Sigmoid colon (tissue), 7 donors: Measurements from ENCODE around the gene MTA1. TPM values are rescaled to one million over a fixed set of nuclear protein-coding genes. Genes with fewer than 3 reads are reported as not detected.
A peak's percentile ranks its signal among the peaks of the same experiment; 100 is the strongest.

Source experiments
- DNase-seq: peaks from one replicate; pipeline ENCODE4 v3.0.0-alpha.2; 2019
- H3K27ac ChIP-seq, 4 donors: fragments of 200-600 bp; sonication (generic); one replicate each; pipeline ENCODE4 v1.5.1; 2016 to 2019; ENCODE audit warnings: mild to moderate bottlenecking in 1 of 4
- H3K27me3 ChIP-seq, 3 donors: fragments of 200-600 bp; sonication (generic); one replicate each; pipeline ENCODE4 v1.5.1; 2019; ENCODE audit warnings: mild to moderate bottlenecking in 1 of 3
- H3K36me3 ChIP-seq, 4 donors: fragments of 200-600 bp; sonication (generic); one replicate each; pipeline ENCODE4 v1.5.1; 2016 to 2019
- H3K4me1 ChIP-seq, 4 donors: fragments of 200-600 bp; sonication (generic); one replicate each; pipeline ENCODE4 v1.5.1; 2017 to 2019
- H3K4me3 ChIP-seq, 4 donors: fragments of 200-600 bp; sonication (generic); one replicate each; pipeline ENCODE4 v1.5.1; 2017 to 2019; ENCODE audit warnings: mild to moderate bottlenecking in 2 of 4, moderate library complexity in 1 of 4
- H3K9me3 ChIP-seq, 4 donors: fragments of 200-600 bp in 3 of 4; sonication (generic) in 3 of 4; one replicate each; pipeline versions ENCODE4 v1.5.1 to v1.6.1; 2013 to 2019
- CTCF ChIP-seq, 4 experiments: fragments of 450-650 bp in 3 of 4; fragments of 200-600 bp in 1 of 4; IDR thresholded peaks; one replicate each; pipeline ENCODE4 v1.5.1; 2016 to 2019; ENCODE audit warnings: antibody characterized with exemption in 4 of 4, mild to moderate bottlenecking in 3 of 4, moderate library complexity in 2 of 4
- EP300 ChIP-seq, 4 donors: sonication (generic); formaldehyde crosslinking; IDR thresholded peaks; one replicate each; pipeline ENCODE4 v1.6.1; 2017; ENCODE audit warnings: antibody characterized with exemption in 4 of 4
- POLR2A ChIP-seq, 2 donors: fragments of 450-650 bp; IDR thresholded peaks; one replicate each; pipeline ENCODE4 v1.6.1; 2016; ENCODE audit warnings: antibody characterized with exemption in 2 of 2, mild to moderate bottlenecking in 2 of 2, moderate library complexity in 2 of 2
- POLR2AphosphoS5 ChIP-seq, 4 donors: sonication (generic); formaldehyde crosslinking; IDR thresholded peaks; one replicate each; pipeline ENCODE4 v1.6.1; 2017; ENCODE audit warnings: antibody characterized with exemption in 4 of 4
- WGBS, 2 donors: extraction: QIAGEN DNeasy Blood & Tissue Kit; methylation state at CpG; one replicate each; pipeline ENCODE4 v1.1.7; 2013; 5-methylcytosine and 5-hydroxymethylcytosine counted together
- intact Hi-C: fragments of 100-400 bp; cut with DNase I; formaldehyde crosslinking; loops from one replicate; pipeline ENCODE4 v1.15.1; 2023
- polyA plus RNA-seq, 3 donors: library from polyadenylated mRNA; stranded (reverse); fragments of 200-250 nt; gene quantifications; one replicate each; pipeline ENCODE4 v1.2.3, GENCODE V29; 2013
- total RNA-seq, 4 donors: library from RNA; depleted of rRNA; stranded (reverse); fragments of >200 nt; gene quantifications; one replicate each; pipeline ENCODE4 v1.1.0, GENCODE V29; 2016
- donor health status: healthy with polysubstance abuse.
- donor health status: Bipolar disorder and iron deficiency.
- donor health status: healthy.

Gene MTA1
- total and polyA plus RNA-seq, 7 donors: 14.3 to 92.8 (median 44.7) TPM

GRCh38 chr14:105421723-105422615 lies 2.3 kb downstream of the MTA1 start:
- intact Hi-C loops: no loop called here
- whole genome bisulfite sequencing, 2 donors: 60 to 82% methylated on average over 32 of the region's 32 CpGs
- Histone ChIP-seq H3K27me3 (no peaks in the 10 kb centered on the region), H3K27ac (peak overlapping the region; percentile 71 to 84 (median 81)), H3K4me3 (peak overlapping the region in 2 of 4 donors; percentile 73 to 84), H3K9me3 (no peaks in the 10 kb centered on the region), H3K36me3 (peaks cover 0 to 9% (median 0%) of the 10 kb centered on the region in 4 donors), H3K4me1 (peaks cover 0 to 40% (median 35%) of the 10 kb centered on the region in 4 donors)
- TF ChIP-seq EP300 (IDR thresholded peaks at IDR 0.05) (no peak), POLR2A (IDR thresholded peaks at IDR 0.05) (no peak), POLR2AphosphoS5 (IDR thresholded peaks at IDR 0.05) (no peak), CTCF (IDR thresholded peaks at IDR 0.05) (no peak)
- no peak for DNase-seq

- H3K27ac ChIP-seq: peak overlapping the region in 2 of 4 donors; percentile 50 to 79
- no peak for DNase-seq
- peaks cover 0 to 40% (median 35%) of the 10 kb centered on the region in 4 donors for H3K4me1 ChIP-seq
- no peaks in the 10 kb centered on the region for H3K27me3 ChIP-seq
- no peaks in the 10 kb centered on the region for H3K9me3 ChIP-seq
- 83% methylated on average over 21 of the region's 21 CpGs for WGBS, 2 donors
- no peak overlapping the region for H3K4me3 ChIP-seq
- intact Hi-C loops: no loop called here
- TF ChIP-seq EP300 (IDR thresholded peaks at IDR 0.05): no peak
- no peak for TF ChIP-seq CTCF (IDR thresholded peaks at IDR 0.05)
- TF ChIP-seq POLR2AphosphoS5 (IDR thresholded peaks at IDR 0.05): no peak
- TF ChIP-seq POLR2A (IDR thresholded peaks at IDR 0.05): no peak
- peaks cover 0 to 14% (median 0%) of the 10 kb centered on the region in 4 donors for H3K36me3 ChIP-seq
These were observed 3.3 kb downstream of the MTA1 start for GRCh38 chr14:105422695-105423487.

- Histone ChIP-seq H3K4me1 (peaks cover 0 to 36% (median 32%) of the 10 kb centered on the region in 4 donors), H3K27ac (no peak overlapping the region), H3K27me3 (no peaks in the 10 kb centered on the region), H3K4me3 (no peak overlapping the region), H3K36me3 (peaks cover 0 to 14% (median 0%) of the 10 kb centered on the region in 4 donors), H3K9me3 (no peaks in the 10 kb centered on the region)
- no peak for DNase-seq
- WGBS, 2 donors: 95 to 96% methylated on average over 21 of the region's 21 CpGs
- intact Hi-C loops: no loop called here
- no peak for TF ChIP-seq POLR2AphosphoS5 (IDR thresholded peaks at IDR 0.05)
These were observed 4.0 kb downstream of the MTA1 start for GRCh38 chr14:105423488-105424195.

DNA sequence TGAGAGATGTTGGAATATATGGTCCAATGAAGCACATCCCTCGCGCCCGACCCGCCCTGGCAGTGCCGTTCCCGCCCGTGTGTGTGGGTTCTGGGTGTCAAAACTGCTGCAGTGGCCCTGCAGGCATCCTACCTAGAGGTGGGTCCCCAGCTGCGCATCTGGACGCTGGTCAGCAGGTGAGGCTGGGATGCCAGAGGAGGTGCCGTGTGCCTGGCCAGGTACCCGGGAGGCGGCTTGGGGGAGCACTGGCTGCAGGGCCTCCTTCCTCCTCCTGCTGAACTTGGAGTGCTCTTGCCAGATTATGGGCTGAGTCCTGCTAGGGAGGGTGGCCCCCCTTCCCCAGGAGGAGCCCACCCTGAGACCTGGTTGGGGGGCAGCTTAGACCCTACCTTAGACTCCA lies 5.2 kb downstream of the MTA1 start:
- Histone ChIP-seq H3K27me3 (no peaks in the 10 kb centered on the region), H3K9me3 (no peaks in the 10 kb centered on the region), H3K4me3 (no peak overlapping the region), H3K4me1 (peaks cover 0 to 27% (median 24%) of the 10 kb centered on the region in 4 donors), H3K27ac (no peak overlapping the region), H3K36me3 (peaks cover 0 to 14% (median 0%) of the 10 kb centered on the region in 4 donors)
- whole genome bisulfite sequencing, 2 donors: 95 to 97% methylated on average over 12 of the region's 12 CpGs
- TF ChIP-seq POLR2AphosphoS5 (IDR thresholded peaks at IDR 0.05): no peak
- no peak for TF ChIP-seq POLR2A (IDR thresholded peaks at IDR 0.05)
- TF ChIP-seq CTCF (IDR thresholded peaks at IDR 0.05): no peak
- no peak for TF ChIP-seq EP300 (IDR thresholded peaks at IDR 0.05)
- no peak for DNase-seq
- intact Hi-C loops: no loop called here
